Skeletal muscle tissue (tissue), 4 donors: ENCODE measurements around the gene QSER1. TPM values are rescaled to one million over a fixed set of nuclear protein-coding genes. Genes with fewer than 3 reads are reported as not detected.

Experiments
- H3K27ac ChIP-seq: one replicate; pipeline ENCODE4 v1.7.0; 2013; ENCODE audit warnings: mild to moderate bottlenecking, low read depth, low read length, inconsistent platforms
- H3K27me3 ChIP-seq, 3 donors: one replicate each; pipeline ENCODE4 v1.7.0; 2013; ENCODE audit warnings: low read length in 3 of 3; ENCODE audit not compliant: control insufficient read depth in 3 of 3, insufficient read depth in 3 of 3
- H3K36me3 ChIP-seq, 3 donors: one replicate each; pipeline ENCODE4 v1.7.0; 2013; ENCODE audit warnings: low read length in 3 of 3; ENCODE audit not compliant: control insufficient read depth in 3 of 3, insufficient read depth in 3 of 3
- H3K4me1 ChIP-seq, 3 donors: one replicate each; pipeline ENCODE4 v1.7.0; 2013; ENCODE audit warnings: low read length in 3 of 3, mild to moderate bottlenecking in 3 of 3; ENCODE audit not compliant: control insufficient read depth in 3 of 3, insufficient read depth in 3 of 3
- H3K4me3 ChIP-seq, 3 donors: one replicate each; pipeline ENCODE4 v1.7.0; 2013; ENCODE audit warnings: low read length in 3 of 3
- H3K9ac ChIP-seq, 3 donors: one replicate each; pipeline ENCODE4 v1.7.0; 2013; ENCODE audit warnings: low read length in 3 of 3, mild to moderate bottlenecking in 3 of 3, moderate library complexity in 2 of 3, low read depth in 1 of 3
- H3K9me3 ChIP-seq, 3 donors: one replicate each; pipeline ENCODE4 v1.7.0; 2013; ENCODE audit warnings: low read length in 3 of 3; ENCODE audit not compliant: control insufficient read depth in 3 of 3
- total RNA-seq: library from RNA; depleted of rRNA; stranded (reverse); fragments of >200 nt; gene quantifications from one replicate; pipeline ENCODE4 v1.2.3, GENCODE V29; 2014
- donor health status: Osteomylitis.

The QSER1 gene
- total RNA-seq, 1 donor from 2014 or later = 29.2 TPM

- Histone ChIP-seq H3K4me3 (no peak overlapping the region), H3K27ac (no peak overlapping the region), H3K9ac (no peak overlapping the region), H3K9me3 (no peaks in the 10 kb centered on the region), H3K36me3 (no peaks in the 10 kb centered on the region), H3K4me1 (no peaks in the 10 kb centered on the region), H3K27me3 (no peaks in the 10 kb centered on the region)
These were observed 109.3 kb downstream of the QSER1 start for GRCh38 chr11:33001751-33002542.

- H3K27me3 ChIP-seq = no peaks in the 10 kb centered on the region
- H3K9ac ChIP-seq = no peak overlapping the region
- no peaks in the 10 kb centered on the region for H3K4me1 ChIP-seq
- H3K36me3 ChIP-seq = no peaks in the 10 kb centered on the region
- H3K9me3 ChIP-seq = no peaks in the 10 kb centered on the region
- no peak overlapping the region for H3K27ac ChIP-seq
- H3K4me3 ChIP-seq = no peak overlapping the region
These were observed 112.6 kb downstream of the QSER1 start for GRCh38 chr11:33005175-33005574.

- H3K27me3 ChIP-seq = no peaks in the 10 kb centered on the region
- H3K27ac ChIP-seq = no peak overlapping the region
These were observed 113.4 kb downstream of the QSER1 start for GRCh38 chr11:33006010-33006409.

GRCh38 chr11:33013755-33014154 is 121.1 kb downstream of the QSER1 start:
- Histone ChIP-seq H3K4me1 (peaks cover 6 to 14% (median 10%) of the 10 kb centered on the region in 3 donors), H3K27me3 (no peaks in the 10 kb centered on the region), H3K4me3 (no peak overlapping the region), H3K27ac (no peak overlapping the region), H3K9me3 (no peaks in the 10 kb centered on the region), H3K36me3 (no peaks in the 10 kb centered on the region), H3K9ac (no peak overlapping the region)

More at GRCh38 chr11:33006010-33006409, 113.4 kb downstream of the QSER1 start:
- no peaks in the 10 kb centered on the region for H3K36me3 ChIP-seq
- H3K4me3 ChIP-seq = no peak overlapping the region
- H3K9ac ChIP-seq = no peak overlapping the region
- no peaks in the 10 kb centered on the region for H3K4me1 ChIP-seq
- no peaks in the 10 kb centered on the region for H3K9me3 ChIP-seq

- Histone ChIP-seq H3K4me3 (peak within 1 kb of the TSS; percentile 71 to 83 (median 79)), H3K4me1 (peaks cover 10 to 19% (median 13%) of the 10 kb centered on the region in 3 donors), H3K9me3 (no peaks in the 10 kb centered on the region), H3K27me3 (no peaks in the 10 kb centered on the region), H3K9ac (peak within 1 kb of the TSS; percentile 76 to 82 (median 81)), H3K27ac (peak within 1 kb of the TSS; percentile 66), H3K36me3 (no peaks in the 10 kb centered on the region)
These were observed 123.3 kb downstream of the QSER1 start, which contains the start of gene DEPDC7 for GRCh38 chr11:33015621-33016551. Gene DEPDC7 (plus strand): TSS chr11:33015878. CDS start chr11:33015956, 78 bp downstream.

- Histone ChIP-seq H3K4me1 (peaks cover 10 to 19% (median 13%) of the 10 kb centered on the region in 3 donors), H3K4me3 (peak overlapping the region; percentile 71 to 83 (median 79)), H3K9me3 (no peaks in the 10 kb centered on the region), H3K27ac (peak overlapping the region; percentile 66), H3K36me3 (no peaks in the 10 kb centered on the region), H3K27me3 (no peaks in the 10 kb centered on the region), H3K9ac (peak overlapping the region; percentile 76 to 82 (median 81))
These were observed 124.0 kb downstream of the QSER1 start for GRCh38 chr11:33016654-33017053.

- Histone ChIP-seq H3K4me1 (peaks cover 10 to 19% (median 13%) of the 10 kb centered on the region in 3 donors), H3K9me3 (no peaks in the 10 kb centered on the region), H3K4me3 (peak overlapping the region in 1 of 3 donors; percentile 23), H3K27ac (no peak overlapping the region), H3K9ac (peak overlapping the region; percentile 11 to 17 (median 14)), H3K36me3 (no peaks in the 10 kb centered on the region), H3K27me3 (no peaks in the 10 kb centered on the region)
These were observed 124.9 kb downstream of the QSER1 start for GRCh38 chr11:33017478-33017877.

- Histone ChIP-seq H3K36me3 (no peaks in the 10 kb centered on the region), H3K9ac (peak overlapping the region in 2 of 3 donors; percentile 11 to 17), H3K27me3 (no peaks in the 10 kb centered on the region), H3K4me1 (peaks cover 10 to 19% (median 13%) of the 10 kb centered on the region in 3 donors), H3K27ac (no peak overlapping the region), H3K4me3 (peak overlapping the region in 1 of 3 donors; percentile 23), H3K9me3 (no peaks in the 10 kb centered on the region)
These were observed 125.4 kb downstream of the QSER1 start for GRCh38 chr11:33017965-33018364.

GRCh38 chr11:33018840-33019239 is 126.2 kb downstream of the QSER1 start:
- Histone ChIP-seq H3K36me3 (no peaks in the 10 kb centered on the region), H3K27me3 (no peaks in the 10 kb centered on the region), H3K9ac (no peak overlapping the region), H3K27ac (no peak overlapping the region), H3K9me3 (no peaks in the 10 kb centered on the region), H3K4me3 (peak overlapping the region in 2 of 3 donors; percentile 2 to 9), H3K4me1 (peaks cover 10 to 19% (median 13%) of the 10 kb centered on the region in 3 donors)
